SU-DHL-6 (cell line): Measurements from ENCODE around the gene PRSS38.

Experiments used
- EZH2phosphoT487 ChIP-seq: fragments of 200-600 bp; sonication (generic), shearing (Covaris generic); conservative IDR thresholded peaks from 2 replicates; pipeline ENCODE4 v1.6.1; 2018; ENCODE audit warnings: mild to moderate bottlenecking, antibody characterized with exemption, low read length, moderate library complexity, mixed read lengths
- TF ChIP-seq, protein P1 (sequence below): fragments of 200-600 bp; sonication (generic); IDR thresholded peaks from one replicate; pipeline ENCODE4 v1.5.1; 2017; ENCODE audit warnings: antibody characterized with exemption, mild to moderate bottlenecking, low read length, moderate library complexity; ENCODE audit not compliant: insufficient read depth, poor library complexity, severe bottlenecking

GRCh38 chr1:227841096-227841495 is 25.6 kb downstream of the PRSS38 start:
- TF ChIP-seq, protein P1, sequence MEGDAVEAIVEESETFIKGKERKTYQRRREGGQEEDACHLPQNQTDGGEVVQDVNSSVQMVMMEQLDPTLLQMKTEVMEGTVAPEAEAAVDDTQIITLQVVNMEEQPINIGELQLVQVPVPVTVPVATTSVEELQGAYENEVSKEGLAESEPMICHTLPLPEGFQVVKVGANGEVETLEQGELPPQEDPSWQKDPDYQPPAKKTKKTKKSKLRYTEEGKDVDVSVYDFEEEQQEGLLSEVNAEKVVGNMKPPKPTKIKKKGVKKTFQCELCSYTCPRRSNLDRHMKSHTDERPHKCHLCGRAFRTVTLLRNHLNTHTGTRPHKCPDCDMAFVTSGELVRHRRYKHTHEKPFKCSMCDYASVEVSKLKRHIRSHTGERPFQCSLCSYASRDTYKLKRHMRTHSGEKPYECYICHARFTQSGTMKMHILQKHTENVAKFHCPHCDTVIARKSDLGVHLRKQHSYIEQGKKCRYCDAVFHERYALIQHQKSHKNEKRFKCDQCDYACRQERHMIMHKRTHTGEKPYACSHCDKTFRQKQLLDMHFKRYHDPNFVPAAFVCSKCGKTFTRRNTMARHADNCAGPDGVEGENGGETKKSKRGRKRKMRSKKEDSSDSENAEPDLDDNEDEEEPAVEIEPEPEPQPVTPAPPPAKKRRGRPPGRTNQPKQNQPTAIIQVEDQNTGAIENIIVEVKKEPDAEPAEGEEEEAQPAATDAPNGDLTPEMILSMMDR: no peak
- no peak for TF ChIP-seq EZH2phosphoT487
